Measurements from ENCODE around the gene IL18BP. TPM values are rescaled to one million over a fixed set of nuclear protein-coding genes. Genes with fewer than 3 reads are reported as not detected.
A peak's percentile ranks its signal among the peaks of the same experiment; 100 is the strongest.

The IL18BP gene
- total RNA-seq, 6 donors from 2014 or later: 4.6 to 45.1 (median 16.9) TPM

DNA sequence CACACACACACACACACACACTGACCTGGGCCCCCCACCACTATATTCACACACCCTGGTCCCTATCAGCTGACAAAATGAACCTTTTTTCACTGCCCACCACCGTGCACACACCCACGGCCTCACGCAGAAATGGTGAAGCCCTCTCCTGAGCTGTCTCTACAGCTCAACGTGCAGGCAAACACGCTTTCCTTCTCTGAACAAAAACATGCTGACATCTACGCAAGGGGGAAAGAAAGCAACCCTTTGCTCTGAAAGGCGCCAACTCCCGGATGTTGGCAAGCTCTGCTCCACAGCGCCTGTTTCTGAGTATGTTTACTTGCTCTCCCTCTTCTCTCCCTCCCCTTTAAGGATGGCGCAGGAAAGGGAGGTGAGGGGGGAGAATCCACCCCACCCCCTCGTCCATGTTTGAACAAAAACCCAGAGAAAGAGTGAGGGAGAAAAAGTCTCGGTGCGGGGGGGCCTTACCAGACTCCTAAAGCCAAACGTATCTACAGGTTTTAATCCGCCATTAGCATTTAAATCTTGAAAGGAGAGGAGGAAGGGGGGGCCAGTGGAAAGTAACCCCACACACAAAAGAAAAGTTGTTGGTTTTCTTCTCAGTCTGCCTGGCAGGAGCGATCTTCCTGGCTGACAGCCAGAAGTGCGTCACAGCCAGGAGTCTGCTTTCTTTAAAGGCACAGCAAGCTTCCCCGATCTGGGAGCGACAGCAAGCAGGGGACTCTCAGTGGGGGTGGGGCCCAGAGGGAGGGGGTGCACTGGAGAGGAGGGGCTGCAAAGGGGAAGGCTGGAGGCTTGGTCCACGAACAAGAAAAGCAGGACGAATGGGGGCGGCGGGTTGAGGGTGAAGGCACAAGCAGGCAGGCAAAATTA is 42.0 kb downstream of the IL18BP start:
- TF ChIP-seq EP300 (IDR thresholded peaks at IDR 0.05): peak in 1 of 4 donors; percentile 63
- peak; percentile 79 to 87 for TF ChIP-seq POLR2AphosphoS5 (IDR thresholded peaks at IDR 0.05)
- peak in 2 of 4 donors; percentile 16 to 56 for TF ChIP-seq POLR2A (IDR thresholded peaks at IDR 0.05)
- TF ChIP-seq, protein P1, sequence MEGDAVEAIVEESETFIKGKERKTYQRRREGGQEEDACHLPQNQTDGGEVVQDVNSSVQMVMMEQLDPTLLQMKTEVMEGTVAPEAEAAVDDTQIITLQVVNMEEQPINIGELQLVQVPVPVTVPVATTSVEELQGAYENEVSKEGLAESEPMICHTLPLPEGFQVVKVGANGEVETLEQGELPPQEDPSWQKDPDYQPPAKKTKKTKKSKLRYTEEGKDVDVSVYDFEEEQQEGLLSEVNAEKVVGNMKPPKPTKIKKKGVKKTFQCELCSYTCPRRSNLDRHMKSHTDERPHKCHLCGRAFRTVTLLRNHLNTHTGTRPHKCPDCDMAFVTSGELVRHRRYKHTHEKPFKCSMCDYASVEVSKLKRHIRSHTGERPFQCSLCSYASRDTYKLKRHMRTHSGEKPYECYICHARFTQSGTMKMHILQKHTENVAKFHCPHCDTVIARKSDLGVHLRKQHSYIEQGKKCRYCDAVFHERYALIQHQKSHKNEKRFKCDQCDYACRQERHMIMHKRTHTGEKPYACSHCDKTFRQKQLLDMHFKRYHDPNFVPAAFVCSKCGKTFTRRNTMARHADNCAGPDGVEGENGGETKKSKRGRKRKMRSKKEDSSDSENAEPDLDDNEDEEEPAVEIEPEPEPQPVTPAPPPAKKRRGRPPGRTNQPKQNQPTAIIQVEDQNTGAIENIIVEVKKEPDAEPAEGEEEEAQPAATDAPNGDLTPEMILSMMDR (IDR thresholded peaks at IDR 0.05): peak in 1 of 6 experiments; percentile 6
- DNase-seq: peak; percentile 77 to 94
- no peaks in the 10 kb centered on the region for H3K27me3 ChIP-seq
- H3K9me3 ChIP-seq: no peaks in the 10 kb centered on the region
- peaks cover 0 to 1% (median 0%) of the 10 kb centered on the region in 4 donors for H3K36me3 ChIP-seq
- ATAC-seq (ENCODE audit: low FRiP score in 2 of 2): peak; percentile 89 to 93
- H3K4me3 ChIP-seq: peak overlapping the region; percentile 23 to 61 (median 50)
- peak overlapping the region; percentile 92 to 98 (median 95) for H3K27ac ChIP-seq
- 1 to 2% methylated on average over 20 to 23 of the region's 23 CpGs for WGBS, 2 donors
- peaks cover 47 to 66% (median 54%) of the 10 kb centered on the region in 4 donors for H3K4me1 ChIP-seq

DNA sequence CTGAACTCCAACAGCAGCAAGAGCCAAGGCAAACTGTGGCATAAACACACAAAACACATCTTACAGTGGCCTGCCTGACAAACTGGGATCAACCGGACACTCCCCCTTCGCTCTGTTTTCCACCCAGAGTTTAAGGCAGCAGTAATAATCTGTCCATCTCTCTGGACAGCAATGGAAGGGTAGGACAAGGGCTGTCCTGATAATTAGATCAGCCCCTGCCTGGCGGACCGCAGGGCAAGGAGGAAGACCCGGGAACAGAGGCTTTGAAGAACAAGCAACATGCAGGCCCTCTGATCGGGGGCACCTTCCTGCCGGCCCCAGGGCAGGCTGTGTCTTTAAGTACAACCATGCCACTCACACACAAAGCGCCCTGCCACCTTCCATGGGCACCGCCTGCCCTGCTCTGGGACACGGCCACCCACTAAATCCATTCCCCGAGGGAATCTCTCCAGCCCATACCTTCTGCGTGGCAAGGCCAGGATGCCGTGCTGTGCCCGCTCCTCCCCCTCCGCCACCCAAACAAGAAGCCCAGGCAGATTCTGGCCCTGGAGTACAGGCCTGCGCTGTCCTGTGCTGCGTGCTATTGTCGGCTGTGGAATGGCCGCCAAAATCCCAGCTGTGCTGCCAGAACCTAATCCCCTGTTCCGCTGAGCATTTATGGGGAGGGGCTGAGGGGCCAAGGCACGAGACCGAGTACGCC is 42.8 kb downstream of the IL18BP start:
- ATAC-seq (ENCODE audit: low FRiP score in 2 of 2) (peak; percentile 71 to 88), DNase-seq (peak; percentile 76 to 84)
- H3K27ac ChIP-seq: peak overlapping the region; percentile 92 to 98 (median 95)
- H3K9me3 ChIP-seq: no peaks in the 10 kb centered on the region
- no peaks in the 10 kb centered on the region for H3K27me3 ChIP-seq
- WGBS, 2 donors: 4 to 5% methylated on average over 12 to 17 of the region's 23 CpGs
- H3K4me1 ChIP-seq: peaks cover 47 to 59% (median 49%) of the 10 kb centered on the region in 4 donors
- no peaks in the 10 kb centered on the region for H3K36me3 ChIP-seq
- H3K4me3 ChIP-seq: peak overlapping the region; percentile 23 to 61 (median 50)
- TF ChIP-seq, protein P1 (IDR thresholded peaks at IDR 0.05): peak in 1 of 6 experiments; percentile 8
- peak in 2 of 4 donors; percentile 11 to 74 for TF ChIP-seq POLR2A (IDR thresholded peaks at IDR 0.05)
- no peak for TF ChIP-seq EP300 (IDR thresholded peaks at IDR 0.05)
- peak; percentile 20 to 46 for TF ChIP-seq POLR2AphosphoS5 (IDR thresholded peaks at IDR 0.05)

DNA sequence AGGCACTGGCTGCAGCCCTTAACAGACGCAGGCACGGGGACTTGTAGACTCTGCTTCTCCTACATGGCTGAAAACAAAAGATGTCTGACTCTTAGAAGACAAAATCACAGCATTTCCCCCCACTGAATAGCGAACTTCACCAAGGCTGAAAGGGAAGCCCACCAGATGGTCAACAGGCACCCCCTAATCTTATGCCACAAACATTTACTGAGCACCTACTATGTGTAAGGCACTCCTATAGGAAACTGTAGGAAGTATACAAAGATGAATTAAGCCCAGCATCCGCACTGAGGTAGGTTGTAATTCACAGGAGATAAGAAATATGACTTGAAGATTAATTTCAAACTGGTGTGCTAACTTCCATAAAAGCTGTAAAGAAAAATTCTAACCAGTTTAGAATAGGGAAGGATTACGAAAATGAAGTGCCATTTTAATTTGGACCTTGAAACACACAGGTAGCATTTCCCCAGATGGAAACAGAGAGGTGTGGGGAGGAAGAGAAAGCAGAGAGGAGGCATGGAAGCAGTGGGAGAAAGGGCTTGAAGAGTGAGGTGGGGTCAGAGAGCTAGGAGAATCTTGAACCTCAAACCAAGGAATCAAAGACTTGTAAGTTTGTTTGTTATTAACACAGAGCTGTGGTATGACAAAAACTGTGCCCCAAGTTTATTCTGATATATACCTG is 43.5 kb downstream of the IL18BP start:
- ATAC-seq (ENCODE audit: low FRiP score in 2 of 2) (no peak), DNase-seq (no peak)
- TF ChIP-seq POLR2A (IDR thresholded peaks at IDR 0.05) (no peak), EP300 (IDR thresholded peaks at IDR 0.05) (no peak), POLR2AphosphoS5 (IDR thresholded peaks at IDR 0.05) (no peak)
- TF ChIP-seq, protein P1 (IDR thresholded peaks at IDR 0.05): no peak
- Histone ChIP-seq H3K27me3 (no peaks in the 10 kb centered on the region), H3K4me1 (peaks cover 42 to 52% (median 44%) of the 10 kb centered on the region in 4 donors), H3K36me3 (no peaks in the 10 kb centered on the region), H3K9me3 (no peaks in the 10 kb centered on the region), H3K4me3 (peak overlapping the region in 3 of 4 donors; percentile 45 to 61 (median 56)), H3K27ac (peak overlapping the region; percentile 92 to 98 (median 95))
- WGBS, 2 donors: 25 to 30% methylated on average over 3 to 5 of the region's 5 CpGs

DNA sequence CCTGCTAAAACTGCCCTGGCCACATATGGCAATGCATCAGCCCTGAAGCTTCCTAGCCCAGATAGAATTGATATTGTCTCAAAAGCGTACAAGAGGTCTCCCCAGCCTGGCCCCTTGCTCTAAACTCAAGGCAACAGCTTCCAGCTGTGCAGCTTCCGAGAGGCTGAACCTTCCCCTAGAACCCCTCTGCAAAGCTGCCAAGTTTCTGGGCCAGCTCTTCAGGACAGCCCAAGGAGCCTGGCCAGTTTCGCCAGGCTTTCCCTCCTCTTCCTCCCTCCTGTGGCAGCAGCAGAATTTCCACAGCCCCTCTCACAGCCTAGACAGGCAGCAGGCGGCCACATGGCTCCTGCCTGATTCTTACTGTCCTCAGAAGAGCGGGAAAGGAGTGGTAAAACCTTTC is 47.1 kb downstream of the IL18BP start:
- Histone ChIP-seq H3K27me3 (no peaks in the 10 kb centered on the region), H3K9me3 (no peaks in the 10 kb centered on the region), H3K4me3 (no peak overlapping the region), H3K4me1 (peaks cover 15 to 25% (median 18%) of the 10 kb centered on the region in 4 donors), H3K36me3 (peaks cover 0 to 7% (median 1%) of the 10 kb centered on the region in 4 donors), H3K27ac (peak overlapping the region in 1 of 4 donors; percentile 38)
- no peak for DNase-seq
- ATAC-seq (ENCODE audit: low FRiP score in 2 of 2): no peak
- TF ChIP-seq POLR2AphosphoS5 (IDR thresholded peaks at IDR 0.05): no peak
- TF ChIP-seq, protein P1 (IDR thresholded peaks at IDR 0.05): no peak
- TF ChIP-seq POLR2A (IDR thresholded peaks at IDR 0.05): no peak
- no peak for TF ChIP-seq EP300 (IDR thresholded peaks at IDR 0.05)
- 79 to 84% methylated on average over 5 of the region's 5 CpGs for WGBS, 2 donors

All from upper lobe of left lung (tissue), 6 donors.